SH-SY5Y (cell line): ENCODE measurements around the gene HAUS8.

Experiments used
- GATA2 ChIP-seq: IDR thresholded peaks from 2 replicates; pipeline ENCODE4 v1.6.1; 2011; ENCODE audit warnings: mild to moderate bottlenecking, low read depth, low read length
- GATA3 ChIP-seq: IDR thresholded peaks from 2 replicates; pipeline ENCODE4 v1.6.1; 2011; ENCODE audit warnings: low read depth, mild to moderate bottlenecking, low read length, moderate library complexity

GRCh38 chr19:17026706-17027534, 48.3 kb downstream of the HAUS8 start, which contains the start of gene CPAMD8:
- no peak for TF ChIP-seq GATA3
- no peak for TF ChIP-seq GATA2
